SW480 (cell line): ENCODE measurements around the gene NMD3.
"Not testable (repeated sequence)": the region's sequence is repeated elsewhere in the genome, so short reads cannot be mapped to it uniquely, and the experiment has no call there.

Source experiments
- DNase-seq: peaks from one replicate; pipeline ENCODE4 v3.0.0-alpha.2; 2016; ENCODE audit warnings: low spot score

The NMD3 gene

DNA sequence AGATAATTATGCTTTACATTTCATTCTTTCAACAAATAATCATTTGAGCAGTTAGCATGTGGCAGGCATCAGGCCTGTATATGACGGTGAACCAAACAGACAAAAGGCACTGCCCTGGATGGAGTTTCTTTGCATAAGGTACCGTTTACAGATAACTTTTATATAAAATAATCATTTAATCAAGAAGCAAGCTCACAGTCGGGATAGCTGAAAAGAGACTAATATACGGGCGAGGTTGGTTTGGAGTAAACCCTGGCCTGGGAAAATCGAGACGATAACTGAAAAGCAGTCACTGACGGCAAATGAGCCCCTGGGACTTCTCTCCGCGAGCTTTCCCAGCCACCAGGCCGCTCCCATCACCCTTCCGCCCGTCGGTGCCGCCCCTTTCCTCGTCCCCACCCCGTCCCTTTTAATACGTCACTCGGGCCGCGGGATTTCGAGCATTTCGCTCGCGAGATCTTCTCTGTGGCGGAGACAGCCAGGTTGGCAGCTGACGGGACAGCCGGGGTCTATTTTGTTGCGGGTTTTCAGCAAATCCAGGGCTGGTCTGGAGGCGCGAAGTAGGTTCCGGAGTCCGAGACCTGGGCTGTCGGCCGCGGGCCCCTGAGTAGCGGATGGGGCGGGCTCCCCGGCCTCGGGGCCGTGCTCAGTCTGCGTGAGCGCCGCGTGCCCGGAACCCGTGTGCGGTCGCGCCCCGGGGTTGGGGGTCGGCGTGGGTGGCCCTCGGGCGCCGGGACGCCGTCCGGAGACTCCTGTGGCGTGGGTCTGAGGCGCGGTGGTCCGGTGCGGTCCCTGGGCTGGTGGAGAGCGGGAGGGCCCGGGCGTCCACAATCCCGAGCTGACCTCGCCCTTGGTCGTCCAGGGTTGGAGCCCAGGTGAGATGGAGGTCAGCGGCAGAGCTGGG, at the start of gene NMD3:
Gene NMD3 (plus strand): TSS at position 462 of the 904 bp plus-strand sequence. CDS start 703 bp downstream, outside the sequence.
- peak; percentile 91 for DNase-seq

DNA sequence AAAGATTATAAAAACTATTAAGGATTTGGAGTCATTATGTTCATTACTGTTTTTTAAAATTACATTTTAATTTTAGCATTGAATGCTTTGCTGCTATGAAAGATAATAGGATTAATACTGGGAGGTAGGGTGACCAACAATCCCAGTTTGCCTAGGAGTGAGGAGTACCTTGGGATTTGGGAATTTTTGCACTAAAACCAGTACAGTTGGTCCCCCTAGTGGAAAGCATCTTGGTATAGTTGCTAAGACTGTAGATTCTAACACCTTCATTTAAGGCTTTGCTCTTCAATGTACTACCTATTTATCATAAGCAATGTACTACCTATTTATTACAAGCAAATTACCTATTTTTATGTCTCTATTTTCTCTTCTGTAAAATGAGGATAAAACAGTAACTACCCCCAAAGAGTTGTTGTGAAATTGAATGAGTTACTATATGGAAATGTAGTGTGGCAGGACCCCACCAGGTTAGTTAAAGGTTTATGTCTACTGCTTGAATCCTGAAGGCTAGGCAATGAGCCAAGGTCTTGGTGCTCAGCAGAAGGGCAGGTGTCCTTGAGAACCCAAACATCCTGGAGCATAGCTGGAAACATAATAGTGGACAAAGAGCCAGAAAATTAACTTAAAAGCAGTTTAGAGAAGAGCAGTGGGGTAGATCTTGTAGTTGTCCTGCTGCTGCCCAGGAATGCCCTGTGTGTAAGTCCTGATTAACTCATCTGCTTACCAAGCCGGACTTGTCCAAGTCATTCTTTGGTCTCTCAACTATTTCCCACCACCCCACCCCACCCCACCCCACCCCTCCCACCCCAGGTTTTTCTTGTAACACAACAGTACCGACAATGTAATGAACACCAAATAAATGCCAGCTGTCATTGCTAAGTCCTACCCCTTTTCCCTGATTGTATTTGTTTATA, 49.2 kb upstream of the NMD3 start:
- peak; percentile 20 for DNase-seq

DNA sequence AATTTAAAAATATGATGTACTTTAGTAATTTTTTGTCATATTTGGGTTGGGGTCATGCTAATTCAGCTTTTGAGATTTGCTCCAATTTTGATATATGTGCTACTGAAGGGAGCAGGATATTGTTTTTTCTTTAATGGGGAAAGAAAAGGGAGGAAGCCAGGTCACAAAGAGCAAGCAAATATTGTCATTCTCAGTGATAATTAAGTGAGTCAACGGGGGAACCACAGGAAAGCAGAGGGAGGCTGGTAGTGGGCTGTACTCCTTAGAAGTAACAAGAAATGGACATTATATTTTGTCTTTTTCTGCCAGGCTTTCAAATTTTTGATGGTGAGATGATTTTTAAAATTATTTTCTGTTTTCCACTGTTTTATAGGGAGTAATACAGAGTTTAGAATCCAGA, 45.6 kb upstream of the NMD3 start:
- no peak for DNase-seq

DNA sequence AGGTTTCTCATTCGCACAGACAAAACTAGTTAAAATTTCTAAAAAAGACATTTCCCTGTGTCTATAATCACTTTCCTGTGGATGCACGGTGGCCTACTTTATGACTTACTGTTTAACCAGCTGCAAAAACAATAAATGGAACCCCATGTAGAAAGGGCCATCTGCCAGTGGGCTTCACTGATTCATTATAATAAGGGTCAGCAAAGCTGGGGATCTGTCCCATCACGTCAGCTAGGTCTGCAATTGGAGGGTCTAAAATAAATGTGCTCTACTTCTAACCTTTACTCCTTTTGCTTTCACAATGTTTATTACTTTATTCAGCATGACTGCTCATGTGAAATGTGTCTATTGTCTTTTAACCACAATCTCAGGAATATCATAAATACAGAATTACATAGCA, 43.1 kb upstream of the NMD3 start:
- no peak for DNase-seq

DNA sequence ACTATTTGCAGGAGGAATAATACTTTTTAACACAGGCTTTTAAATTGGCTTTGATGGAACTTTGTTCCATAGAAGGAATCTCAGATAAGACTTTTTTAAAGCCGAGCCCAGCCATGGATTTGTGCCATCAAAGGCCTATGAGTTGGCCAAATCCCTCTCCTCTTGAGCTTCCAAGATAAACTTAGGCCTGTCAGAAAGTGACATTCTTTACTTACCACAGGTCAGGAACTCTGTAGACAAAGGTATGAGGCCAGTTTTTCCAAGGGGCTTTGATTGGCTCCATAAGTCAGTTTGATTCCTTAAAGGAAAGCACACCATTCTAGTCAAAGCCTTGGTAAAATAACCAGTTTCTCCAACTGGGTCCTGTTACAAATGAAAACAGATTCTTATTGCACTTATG, 39.7 kb upstream of the NMD3 start:
- DNase-seq, result not testable (repeated sequence)

DNA sequence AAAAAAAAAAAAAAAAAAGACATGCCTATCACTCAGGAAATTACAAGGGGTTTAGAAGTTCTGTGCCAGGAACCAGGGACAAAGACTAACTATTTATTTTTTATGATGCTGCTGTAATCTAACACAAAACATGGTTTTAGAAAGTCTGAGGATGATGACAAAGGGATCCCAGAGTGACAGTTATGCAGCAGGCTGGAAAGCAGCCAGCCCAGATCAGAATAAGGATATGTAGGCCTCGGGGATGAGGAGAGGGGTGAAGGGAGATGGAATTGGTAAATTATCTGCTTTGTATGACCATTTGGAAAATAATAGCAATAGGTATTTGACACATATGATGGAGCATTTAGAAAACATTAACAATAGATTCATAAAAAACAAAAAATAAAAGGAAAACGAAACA, 34.1 kb upstream of the NMD3 start:
- no peak for DNase-seq

DNA sequence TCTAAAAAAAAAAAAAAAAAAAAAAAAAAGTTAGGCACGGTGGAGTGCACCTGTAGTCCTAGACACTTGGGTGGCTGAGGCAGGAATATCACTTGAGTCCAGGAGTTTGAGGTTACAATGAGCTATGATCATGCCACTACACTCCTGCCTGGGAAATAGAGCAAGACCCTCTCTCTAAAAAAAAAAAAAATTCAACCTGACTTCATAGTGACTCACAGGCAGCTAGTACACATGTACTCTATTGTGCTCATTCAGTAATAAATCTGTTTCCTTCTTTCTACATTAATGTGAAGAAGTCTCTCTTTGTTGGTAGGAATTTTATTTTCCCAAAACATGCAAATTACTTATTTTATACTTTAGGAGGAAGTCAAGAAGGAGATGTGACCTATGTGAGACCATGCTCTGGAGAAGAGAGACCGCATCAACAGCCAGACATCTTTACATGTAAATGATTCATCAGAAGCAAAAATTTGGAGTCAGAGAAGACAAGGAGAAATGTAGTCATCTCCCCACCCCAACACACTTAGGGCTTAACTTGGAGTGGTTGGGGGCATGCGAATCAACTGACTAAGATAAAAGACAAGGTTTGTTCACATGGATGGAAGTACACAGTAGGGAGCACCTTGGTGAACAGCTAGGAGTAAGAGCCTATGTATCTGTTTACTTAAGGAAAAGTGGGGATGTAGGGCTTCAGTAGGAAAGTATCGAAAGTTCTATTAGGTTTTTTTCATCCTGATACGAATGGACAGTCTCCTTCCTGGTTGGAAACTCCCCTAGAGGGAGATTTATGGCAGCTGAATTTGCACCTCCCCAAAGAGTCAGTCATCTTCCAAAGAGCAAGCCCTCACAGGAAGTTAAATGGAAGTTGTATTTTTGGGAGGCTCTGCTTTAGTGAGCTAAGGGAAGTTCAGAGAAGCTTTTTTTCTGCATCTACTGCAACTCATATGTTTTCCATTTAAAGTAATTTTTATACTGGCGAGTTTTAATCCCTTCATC, 23.0 kb upstream of the NMD3 start:
- no peak for DNase-seq

DNA sequence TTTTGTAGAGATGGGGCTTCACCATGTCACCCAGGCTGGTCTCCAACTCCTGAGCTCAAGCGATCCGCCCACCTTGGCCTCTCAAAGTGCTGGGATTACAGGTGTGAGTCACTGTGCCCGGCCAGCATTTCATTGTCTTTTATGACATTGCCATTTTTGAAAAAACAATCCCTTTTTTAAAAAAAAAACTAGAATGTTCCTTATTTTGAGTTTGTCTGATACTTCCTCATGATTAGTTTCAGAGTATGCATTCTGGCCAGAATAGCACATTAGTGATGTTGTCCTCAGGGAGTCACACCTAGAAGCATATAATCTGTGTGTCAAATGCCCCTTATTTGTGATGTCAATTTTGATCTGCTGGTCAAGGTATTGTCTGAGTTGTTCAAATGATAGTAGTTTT, 21.2 kb upstream of the NMD3 start:
- no peak for DNase-seq

DNA sequence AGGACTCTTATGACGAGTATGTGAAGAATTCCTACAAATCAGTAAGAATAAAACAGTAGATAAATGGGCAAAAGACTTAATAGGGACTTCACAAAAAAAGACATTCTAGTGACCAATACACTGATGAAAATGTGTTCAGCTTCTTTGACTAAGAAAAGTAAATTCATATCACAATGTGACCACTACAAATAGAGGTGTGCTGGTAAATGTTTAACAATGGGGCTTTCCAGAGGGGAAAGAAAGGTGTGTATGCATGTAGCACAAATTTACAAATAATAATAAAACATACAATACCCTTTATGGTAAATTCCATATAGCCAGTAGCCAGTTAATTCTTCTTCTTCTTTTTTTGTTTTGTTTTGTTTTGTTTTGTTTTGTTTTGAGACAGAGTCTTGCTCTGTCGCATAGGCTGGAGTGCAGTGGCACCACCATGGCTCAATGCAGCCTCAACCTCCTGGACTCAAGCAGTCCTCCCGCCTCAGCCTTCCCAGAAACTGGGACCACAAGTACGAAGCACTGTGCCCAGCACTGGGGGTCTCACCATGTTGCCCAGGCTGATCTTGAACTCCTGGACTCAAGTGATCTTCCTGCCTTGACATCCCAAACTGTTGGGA, 17.5 kb upstream of the NMD3 start:
- DNase-seq, result no peak

DNA sequence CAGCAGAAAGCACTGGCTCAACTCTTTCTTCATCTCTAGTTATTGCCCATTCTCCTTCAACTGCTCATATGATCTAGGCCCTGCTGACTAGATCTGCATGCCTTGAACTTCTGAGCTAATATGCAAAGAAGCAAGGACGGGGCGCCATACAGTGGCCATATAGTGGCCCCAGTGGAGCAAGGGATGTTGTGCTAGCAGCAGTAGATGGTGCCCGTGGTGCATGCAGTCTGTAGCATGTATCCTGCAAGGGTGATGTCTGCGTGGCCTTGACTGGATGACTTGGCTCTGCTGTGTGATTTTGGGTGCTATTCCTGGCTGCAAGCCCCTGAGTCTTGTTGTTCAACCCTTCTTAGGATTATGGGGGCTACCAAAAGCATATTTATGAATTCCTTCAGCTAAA, 12.2 kb upstream of the NMD3 start:
- no peak for DNase-seq

DNA sequence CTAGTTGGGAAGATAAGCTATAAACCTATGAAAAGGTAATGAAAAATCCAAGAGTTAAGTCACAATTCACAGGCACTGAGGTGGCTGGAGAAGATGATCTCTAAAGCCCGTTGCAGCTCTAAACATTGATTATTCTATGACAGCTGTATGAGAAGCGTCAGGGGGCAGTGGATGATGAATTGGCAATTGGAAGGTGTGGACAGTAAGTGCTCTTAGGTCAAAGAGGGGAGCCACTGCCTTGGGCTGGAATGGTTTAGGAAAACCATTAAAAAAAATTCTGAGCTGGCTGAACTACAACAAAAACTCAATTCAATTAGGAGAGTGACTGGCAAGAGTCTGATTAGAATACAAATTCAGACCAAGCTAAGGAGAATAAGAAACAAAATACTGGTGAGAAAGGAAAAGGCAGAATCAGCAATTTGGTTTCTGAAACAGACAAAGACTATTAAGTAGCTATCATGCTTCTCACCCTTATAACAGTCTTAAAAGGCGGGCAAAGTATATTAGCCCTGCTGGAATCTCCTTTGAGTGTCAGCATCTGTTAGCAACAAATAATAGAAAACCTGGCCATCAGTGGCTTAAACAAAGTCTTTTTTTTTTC, 8.8 kb upstream of the NMD3 start:
- DNase-seq, result no peak

DNA sequence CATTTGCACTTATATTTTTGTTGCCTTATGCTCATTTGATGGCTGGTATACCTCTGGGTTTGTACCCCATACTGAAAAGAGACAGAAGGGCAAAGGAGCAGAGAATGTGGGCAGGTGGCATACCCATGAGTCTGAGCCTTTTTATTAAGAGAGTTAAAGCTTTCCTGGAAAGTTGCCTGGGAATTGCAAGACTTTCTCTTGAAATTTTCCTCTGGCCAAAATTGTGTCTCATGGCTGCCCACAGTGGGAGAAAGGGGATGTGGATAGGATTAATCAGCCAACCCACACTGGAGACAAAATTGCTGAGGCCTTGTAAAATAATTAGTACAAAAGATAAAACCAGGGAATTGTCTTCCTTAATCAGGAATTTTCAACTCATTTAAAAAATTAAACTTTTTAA, 8.2 kb upstream of the NMD3 start:
- no peak for DNase-seq

DNA sequence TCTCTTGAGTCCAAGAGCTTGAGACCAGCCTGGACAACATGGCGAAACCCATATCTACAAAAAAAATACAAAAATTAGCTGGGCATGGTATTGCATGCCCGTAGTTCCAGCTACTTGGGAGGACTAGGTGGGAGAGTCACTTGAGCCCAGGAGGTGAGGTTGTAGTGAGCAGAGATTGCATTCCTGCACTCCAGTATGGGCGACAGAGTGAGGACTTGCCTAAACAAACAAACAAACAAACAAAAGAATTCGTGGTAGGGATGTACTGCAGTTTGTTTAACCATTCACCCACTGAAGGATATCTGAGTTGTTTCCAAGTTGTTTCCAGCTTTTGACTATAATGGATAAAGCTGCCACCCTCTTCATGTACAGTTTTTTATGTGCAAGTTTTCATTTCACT, 7.5 kb upstream of the NMD3 start:
- DNase-seq, result no peak

DNA sequence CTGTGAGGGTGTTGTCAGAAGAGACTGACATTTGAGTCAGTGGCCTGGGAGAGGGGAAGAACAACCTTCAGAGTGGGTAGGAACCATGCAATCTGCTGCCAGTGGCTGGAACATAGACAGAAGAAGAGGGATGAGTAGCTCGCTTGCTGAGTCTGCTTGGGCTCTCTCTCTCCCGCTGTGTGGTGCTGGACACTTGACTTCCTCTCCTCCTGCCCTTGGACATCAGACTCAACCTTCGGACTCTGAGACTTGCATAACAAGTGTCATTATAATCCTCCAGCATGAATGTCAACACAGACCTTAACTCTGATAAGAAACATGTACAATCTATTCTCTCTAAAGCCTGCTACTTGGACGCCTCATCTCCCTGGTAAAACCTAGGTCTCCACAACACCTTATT, 5.9 kb upstream of the NMD3 start:
- no peak for DNase-seq

DNA sequence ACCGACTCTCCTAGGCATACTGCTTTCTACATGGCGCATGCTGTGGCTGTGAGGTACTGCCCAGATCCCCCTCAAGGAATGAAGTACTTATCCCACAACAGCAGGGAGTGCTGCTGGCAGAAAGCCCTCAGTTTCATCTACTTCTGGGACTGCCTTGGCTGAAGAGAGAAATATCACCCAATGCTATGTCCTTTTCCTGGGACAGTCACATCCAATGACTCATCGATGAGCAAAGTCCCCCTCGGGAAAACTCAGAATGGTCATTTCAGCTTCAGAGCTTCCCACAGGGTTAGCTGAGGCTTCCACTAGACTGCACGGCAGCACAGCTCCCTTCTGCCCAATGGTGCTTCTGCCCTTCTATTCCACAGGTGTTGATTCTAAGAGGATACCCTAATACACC, 3.6 kb upstream of the NMD3 start:
- DNase-seq, result peak; percentile 40

DNA sequence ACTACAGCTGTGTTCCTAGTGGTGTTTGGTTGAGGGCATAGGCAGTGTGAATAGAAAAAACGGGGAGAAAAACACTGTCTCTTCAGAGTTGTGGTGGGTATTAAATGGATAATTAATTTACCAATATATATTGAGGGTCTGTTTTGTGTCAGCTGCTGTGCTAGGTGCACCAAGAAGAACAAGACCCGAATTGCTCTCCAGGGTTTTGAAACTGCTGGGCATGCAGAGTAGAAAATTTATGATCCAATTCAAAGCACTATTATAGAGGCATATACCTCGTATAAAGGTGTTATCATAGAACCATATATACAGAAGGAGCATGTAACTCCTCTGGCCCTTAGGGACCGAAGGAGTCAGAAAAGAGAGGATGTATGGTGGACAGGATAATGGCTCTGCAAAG, 1.6 kb upstream of the NMD3 start:
- DNase-seq, result no peak

DNA sequence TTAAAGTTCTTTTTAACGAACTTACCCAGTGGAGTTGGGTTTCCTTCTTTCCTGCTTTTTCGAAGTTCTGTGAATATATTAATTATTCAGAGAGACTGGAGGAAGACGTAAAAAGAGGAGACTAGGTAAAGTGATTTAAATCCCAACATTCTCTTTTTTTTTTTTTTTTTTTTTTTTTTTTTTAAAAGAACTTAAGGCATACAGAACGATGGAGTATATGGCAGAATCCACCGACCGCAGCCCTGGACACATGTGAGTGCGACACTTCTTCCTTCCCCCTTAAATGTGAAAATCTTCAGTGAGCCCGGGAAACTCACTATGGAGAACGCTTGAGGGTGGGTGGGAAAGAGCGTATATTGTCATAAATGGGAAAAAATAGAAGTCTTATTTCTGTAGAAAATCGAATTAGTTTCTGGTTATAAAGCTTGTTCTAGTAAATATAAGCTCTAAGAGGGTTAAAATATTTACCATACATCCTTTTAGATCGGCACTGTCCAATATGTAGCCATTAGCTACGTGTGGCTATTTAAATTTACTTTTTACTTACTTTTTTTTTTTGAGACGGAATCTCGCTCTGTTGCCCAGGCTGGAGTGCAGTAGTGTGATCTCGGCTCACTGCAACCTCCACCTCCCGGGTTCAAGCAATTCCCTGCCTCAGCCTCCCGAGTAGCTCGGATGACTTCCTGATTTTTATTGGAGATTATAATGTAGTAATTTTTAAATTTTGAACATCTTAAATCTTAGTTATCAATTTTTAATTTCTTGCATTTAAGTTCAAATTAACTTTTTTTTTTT, 892 bp downstream of the NMD3 start:
- peak; percentile 41 for DNase-seq

DNA sequence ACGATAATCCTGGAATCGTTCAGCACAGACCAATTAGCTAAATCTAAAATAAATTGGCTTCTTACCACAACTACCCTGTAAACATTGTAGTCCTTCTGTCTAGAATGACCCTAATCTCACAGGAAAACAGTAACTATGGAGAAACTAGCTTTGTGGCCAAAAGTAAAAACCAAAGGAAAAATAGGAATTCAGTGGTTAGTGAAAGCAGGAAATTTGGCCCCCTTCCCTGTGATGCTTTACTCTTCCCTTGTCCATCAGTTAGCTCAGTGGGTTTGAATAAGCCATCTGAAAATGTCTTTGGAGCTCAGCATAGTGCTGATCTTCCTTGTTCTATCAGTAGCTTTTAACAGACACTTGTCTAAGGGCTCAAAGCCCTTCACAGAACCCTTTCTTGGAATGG, 1.6 kb downstream of the NMD3 start:
- DNase-seq, result no peak

DNA sequence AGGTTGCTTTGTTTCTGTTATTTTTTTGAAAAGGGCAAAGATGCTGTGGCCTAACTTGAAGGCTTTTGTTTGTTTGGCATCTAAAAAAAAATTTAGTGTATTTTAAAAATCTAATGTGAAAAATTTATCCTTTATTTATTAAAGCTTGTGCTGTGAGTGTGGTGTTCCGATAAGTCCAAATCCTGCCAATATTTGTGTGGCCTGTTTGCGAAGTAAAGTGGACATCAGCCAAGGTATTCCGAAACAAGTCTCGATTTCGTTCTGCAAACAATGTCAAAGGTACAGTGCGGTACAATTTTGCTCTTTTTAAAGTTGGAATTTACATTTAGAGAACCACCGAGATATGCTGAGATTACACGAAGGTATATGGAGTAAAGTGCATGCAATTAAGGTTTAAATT, 3.7 kb downstream of the NMD3 start:
- DNase-seq, result no peak

DNA sequence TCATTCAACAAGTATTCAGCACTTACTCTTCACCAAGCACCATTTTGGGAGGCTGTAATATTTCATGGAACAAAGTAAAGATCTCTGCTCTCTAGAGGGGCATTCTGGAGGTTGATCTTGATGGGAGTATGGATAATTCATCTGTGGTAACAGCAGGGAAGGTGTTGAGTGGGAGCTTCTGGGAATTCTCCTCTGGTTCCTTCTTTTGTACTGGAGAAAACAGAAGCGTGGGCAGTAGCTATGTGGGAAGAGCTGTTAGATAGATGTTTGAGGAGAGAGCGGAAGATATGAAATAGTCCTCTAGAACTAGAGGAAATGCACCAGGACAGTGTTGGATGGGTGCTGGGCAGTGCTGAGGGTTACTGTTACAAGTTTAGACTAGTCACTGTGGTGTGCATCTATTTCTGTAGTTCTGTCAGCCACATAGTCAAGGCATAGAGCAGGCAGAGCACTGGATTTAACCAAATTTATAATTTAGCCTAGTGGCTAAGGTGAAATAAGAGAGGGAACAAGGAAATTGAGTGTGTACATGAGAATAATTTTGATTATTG, 9.6 kb downstream of the NMD3 start:
- DNase-seq, result no peak
